ENCODE results near the gene ZNF226.
"Not testable (repeated sequence)": the region's sequence is repeated elsewhere in the genome, so short reads cannot be mapped to it uniquely, and the experiment has no call there.

Gene ZNF226

GRCh38 chr19:44212866-44213346 lies 48.0 kb downstream of the ZNF226 start:
- DNase-seq, result peak; percentile 60

- not testable (repeated sequence) for DNase-seq
Observed at GRCh38 chr19:44219926-44220325, 55.0 kb downstream of the ZNF226 start.

- DNase-seq, result not testable (repeated sequence)
Observed at GRCh38 chr19:44220761-44221160, 55.9 kb downstream of the ZNF226 start.

GRCh38 chr19:44221291-44221690 lies 56.4 kb downstream of the ZNF226 start:
- not testable (repeated sequence) for DNase-seq

Data from DMS53 (cell line).